Mesendoderm (in vitro differentiated cells): Measurements from ENCODE around the gene PLPPR2.

Source experiments
- DNase-seq: peaks from one replicate; pipeline ENCODE4 v3.0.0; 2013
- H2AK5ac ChIP-seq: 2 replicates; pipeline ENCODE4 v1.6.1; 2013; ENCODE audit warnings: low read length, inconsistent platforms
- H2BK120ac ChIP-seq: 2 replicates; pipeline ENCODE4 v1.6.1; 2013; ENCODE audit warnings: low read depth, mild to moderate bottlenecking, low read length, moderate library complexity, mixed read lengths
- H2BK15ac ChIP-seq: replicated peaks from 2 replicates; pipeline ENCODE4 v1.6.1; 2013; ENCODE audit warnings: low read depth, mild to moderate bottlenecking, moderate library complexity
- H2BK5ac ChIP-seq: 2 replicates; pipeline ENCODE4 v1.6.1; 2013; ENCODE audit warnings: low read length, inconsistent platforms
- H3K18ac ChIP-seq: 2 replicates; pipeline ENCODE4 v1.6.1; 2013; ENCODE audit warnings: mild to moderate bottlenecking, low read length, mixed read lengths
- H3K23ac ChIP-seq: one replicate; pipeline ENCODE4 v1.6.1; 2013; ENCODE audit warnings: low read length
- H3K27ac ChIP-seq: 2 replicates; pipeline ENCODE4 v1.5.1; 2013; ENCODE audit warnings: low read depth, mild to moderate bottlenecking, inconsistent platforms, low read length, moderate library complexity
- H3K27me3 ChIP-seq: 2 replicates; pipeline ENCODE4 v1.6.1; 2013; ENCODE audit warnings: low read length, control low read depth, mild to moderate bottlenecking, inconsistent platforms; ENCODE audit not compliant: insufficient read depth, poor library complexity
- H3K36me3 ChIP-seq: 2 replicates; pipeline ENCODE4 v1.6.1; 2013; ENCODE audit warnings: low read length, inconsistent platforms; ENCODE audit not compliant: control insufficient read depth, insufficient read depth
- H3K4ac ChIP-seq: one replicate; pipeline ENCODE4 v1.6.1; 2013; ENCODE audit warnings: low read depth, mild to moderate bottlenecking, low read length, moderate library complexity
- H3K4me1 ChIP-seq: 2 replicates; pipeline ENCODE4 v1.6.1; 2013; ENCODE audit warnings: low read depth, low read length, inconsistent platforms; ENCODE audit not compliant: control insufficient read depth
- H3K4me2 ChIP-seq: 2 replicates; pipeline ENCODE4 v1.6.1; 2013; ENCODE audit warnings: low read length
- H3K4me3 ChIP-seq: 2 replicates; pipeline ENCODE4 v1.5.1; 2013; ENCODE audit warnings: mild to moderate bottlenecking, low read length
- H3K56ac ChIP-seq: one replicate; pipeline ENCODE4 v1.6.1; 2013; ENCODE audit warnings: low read length
- H3K79me1 ChIP-seq: 2 replicates; pipeline ENCODE4 v1.6.1; 2013; ENCODE audit warnings: low read length, inconsistent platforms
- H3K79me2 ChIP-seq: 2 replicates; pipeline ENCODE4 v1.6.1; 2013; ENCODE audit warnings: mild to moderate bottlenecking, low read length; ENCODE audit not compliant: control insufficient read depth, insufficient read depth
- H3K9ac ChIP-seq: 2 replicates; pipeline ENCODE4 v1.6.1; 2013; ENCODE audit warnings: low read length, inconsistent platforms
- H4K5ac ChIP-seq: one replicate; pipeline ENCODE4 v1.6.1; 2013; ENCODE audit warnings: low read length
- H4K8ac ChIP-seq: one replicate; pipeline ENCODE4 v1.6.1; 2013; ENCODE audit warnings: low read depth, mild to moderate bottlenecking, control low read depth, low read length, moderate library complexity
- WGBS: extraction: QIAGEN DNeasy Blood & Tissue Kit; methylation state at CpG from one replicate; pipeline ENCODE4 v1.1.7; 2013; ENCODE audit warnings: low lambda C conversion rate, missing lambda C conversion rate; ENCODE audit not compliant: insufficient coverage; ENCODE audit errors: extremely low coverage; 5-methylcytosine and 5-hydroxymethylcytosine counted together

Gene PLPPR2

DNA sequence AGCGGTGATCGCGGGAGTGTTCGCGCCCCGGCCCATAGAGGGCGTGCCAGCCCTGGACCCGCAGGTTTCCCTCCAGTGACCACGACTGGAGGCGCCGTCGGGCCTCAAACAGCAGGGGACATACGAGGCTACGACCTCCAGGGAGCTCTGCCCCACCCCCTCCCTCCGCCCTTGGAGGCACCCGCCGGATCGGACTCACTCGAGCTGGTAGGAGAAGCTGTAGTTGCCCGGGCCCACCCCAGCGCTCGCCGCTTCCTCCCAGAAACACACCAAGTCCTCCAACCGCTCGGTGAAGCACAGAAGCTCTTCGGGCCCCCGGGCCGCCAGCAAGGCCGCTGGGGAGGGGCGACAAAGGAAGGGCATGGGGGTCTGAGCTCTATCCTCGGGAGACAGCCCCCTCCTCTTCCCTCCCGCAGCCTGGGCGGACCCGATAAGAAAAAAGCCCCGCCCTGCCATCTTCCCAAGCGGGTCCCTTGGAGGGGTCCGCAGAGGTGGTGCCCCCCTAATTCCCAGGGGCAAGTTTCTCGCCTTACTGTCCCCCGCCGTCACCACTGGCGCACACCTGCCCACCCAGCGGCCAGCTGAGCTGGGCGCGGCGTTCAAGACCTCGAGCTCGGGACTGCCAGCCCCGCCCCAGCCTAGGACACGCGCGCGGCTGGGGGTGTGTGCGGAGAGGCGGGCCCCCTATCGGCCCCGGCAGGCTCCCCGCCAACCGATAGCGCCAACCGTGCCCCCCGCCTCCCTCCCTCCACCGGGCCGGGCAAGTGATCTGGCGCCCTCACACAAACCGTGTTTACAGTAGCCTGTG, 27.9 kb downstream of the PLPPR2 start:
- no CpG with 5 or more reads among the region's 65 CpGs for WGBS
- Histone ChIP-seq H3K36me3 (no peaks in the 10 kb centered on the region), H3K79me1 (no peaks in the 10 kb centered on the region), H3K9ac (peak overlapping the region; percentile 80), H4K8ac (no peak overlapping the region), H2BK5ac (no peak overlapping the region), H3K4me1 (no peaks in the 10 kb centered on the region), H2BK120ac (no peak overlapping the region), H2AK5ac (no peak overlapping the region), H3K4me2 (peak overlapping the region; percentile 99), H3K79me2 (no peaks in the 10 kb centered on the region), H3K56ac (peak overlapping the region; percentile 84), H3K18ac (peak overlapping the region; percentile 15), H3K4ac (no peak overlapping the region), H4K5ac (no peak overlapping the region), H3K23ac (no peak overlapping the region), H3K4me3 (peak overlapping the region; percentile 69), H2BK15ac (no peak overlapping the region), H3K27me3 (no peaks in the 10 kb centered on the region), H3K27ac (no peak overlapping the region)
- DNase-seq: peak; percentile 87

DNA sequence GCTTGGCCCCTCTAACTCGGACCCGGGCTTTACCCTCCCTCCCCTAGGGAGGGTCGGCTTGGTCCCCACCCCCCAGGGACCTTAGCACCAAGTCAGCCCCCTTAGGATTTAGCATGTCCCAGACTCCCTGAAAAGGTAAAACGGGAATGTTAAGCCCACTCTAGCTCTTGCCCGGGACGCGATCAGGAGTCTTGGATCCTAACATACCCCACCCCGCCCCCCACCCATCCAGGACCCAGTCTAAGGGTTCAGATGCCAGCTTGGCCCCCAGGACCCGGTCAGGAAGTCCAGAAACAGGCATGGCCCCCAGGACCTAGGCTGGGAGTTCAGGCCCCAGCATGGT, 28.4 kb downstream of the PLPPR2 start:
- no peaks in the 10 kb centered on the region for H3K36me3 ChIP-seq
- peak overlapping the region; percentile 80 for H3K9ac ChIP-seq
- peak overlapping the region; percentile 84 for H3K56ac ChIP-seq
- no peak overlapping the region for H2BK120ac ChIP-seq
- no peak overlapping the region for H4K5ac ChIP-seq
- no peak overlapping the region for H3K4ac ChIP-seq
- H3K4me1 ChIP-seq: no peaks in the 10 kb centered on the region
- peak overlapping the region; percentile 15 for H3K18ac ChIP-seq
- no CpG with 5 or more reads among the region's 9 CpGs for WGBS
- H3K27ac ChIP-seq: no peak overlapping the region
- H3K4me3 ChIP-seq: peak overlapping the region; percentile 69
- H2BK5ac ChIP-seq: no peak overlapping the region
- no peak overlapping the region for H3K23ac ChIP-seq
- no peak overlapping the region for H2AK5ac ChIP-seq
- H2BK15ac ChIP-seq: no peak overlapping the region
- no peak overlapping the region for H4K8ac ChIP-seq
- peak overlapping the region; percentile 99 for H3K4me2 ChIP-seq
- no peaks in the 10 kb centered on the region for H3K79me1 ChIP-seq
- no peaks in the 10 kb centered on the region for H3K79me2 ChIP-seq
- H3K27me3 ChIP-seq: no peaks in the 10 kb centered on the region
- DNase-seq: peak; percentile 42

GRCh38 chr19:11384778-11385129, 29.5 kb downstream of the PLPPR2 start:
- H3K4me3 ChIP-seq: no peak overlapping the region
- H3K56ac ChIP-seq: peak overlapping the region; percentile 34
- H3K79me2 ChIP-seq: no peaks in the 10 kb centered on the region
- no peak overlapping the region for H2BK120ac ChIP-seq
- H3K79me1 ChIP-seq: no peaks in the 10 kb centered on the region
- H2AK5ac ChIP-seq: no peak overlapping the region
- no peak overlapping the region for H2BK15ac ChIP-seq
- no peaks in the 10 kb centered on the region for H3K27me3 ChIP-seq
- no peak overlapping the region for H4K8ac ChIP-seq
- no peak overlapping the region for H3K18ac ChIP-seq
- WGBS: no CpG with 5 or more reads among the region's 5 CpGs
- DNase-seq: no peak
- no peaks in the 10 kb centered on the region for H3K36me3 ChIP-seq
- H3K4ac ChIP-seq: no peak overlapping the region
- H3K27ac ChIP-seq: no peak overlapping the region
- no peak overlapping the region for H3K9ac ChIP-seq
- H2BK5ac ChIP-seq: no peak overlapping the region
- no peak overlapping the region for H3K23ac ChIP-seq
- no peak overlapping the region for H4K5ac ChIP-seq
- H3K4me1 ChIP-seq: no peaks in the 10 kb centered on the region
- H3K4me2 ChIP-seq: no peak overlapping the region

DNA sequence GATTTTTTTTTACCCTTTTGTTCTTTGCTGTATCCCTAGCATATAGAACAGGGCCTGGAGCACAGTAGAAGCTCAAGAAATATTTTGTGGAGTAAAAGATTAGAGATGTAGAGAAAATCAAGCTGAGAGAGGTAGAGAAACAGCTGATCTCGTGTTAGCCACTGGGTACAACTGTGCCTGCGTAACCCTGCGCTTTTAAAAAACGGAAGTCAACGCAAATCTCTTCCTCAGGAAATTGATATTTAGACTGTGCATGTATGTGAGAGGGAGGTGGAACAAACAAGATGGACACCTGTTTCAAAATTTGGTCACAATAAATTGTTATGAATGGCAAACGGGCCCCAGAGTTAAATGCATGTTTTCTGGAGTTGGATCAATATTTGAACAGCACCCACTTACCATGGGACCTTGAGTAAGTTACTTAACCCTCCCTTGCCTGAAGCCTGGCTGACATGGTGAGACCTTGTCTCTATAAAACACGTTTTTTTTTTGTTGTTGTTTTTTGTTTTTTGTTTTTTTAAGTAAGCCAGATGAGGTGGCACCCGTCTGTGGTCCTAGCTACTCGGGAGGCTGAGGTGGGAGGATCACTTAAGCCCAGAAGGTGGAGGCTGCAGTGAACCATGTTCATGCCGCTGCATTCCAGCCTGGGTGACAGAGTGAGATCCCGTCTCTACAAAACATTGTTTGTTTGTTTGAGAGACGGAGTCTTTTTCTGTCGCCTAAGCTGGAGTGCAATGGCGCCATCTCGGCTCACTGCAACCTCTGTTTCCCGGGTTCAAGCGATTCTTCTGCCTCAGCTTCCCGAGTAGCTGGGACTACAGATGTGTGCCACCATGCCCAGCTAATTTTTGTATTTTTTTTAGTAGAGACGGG, 32.2 kb downstream of the PLPPR2 start:
- H3K56ac ChIP-seq: no peak overlapping the region
- no peak overlapping the region for H2BK120ac ChIP-seq
- H3K4ac ChIP-seq: no peak overlapping the region
- H3K4me3 ChIP-seq: no peak overlapping the region
- H3K4me2 ChIP-seq: no peak overlapping the region
- no peak overlapping the region for H3K27ac ChIP-seq
- no peaks in the 10 kb centered on the region for H3K36me3 ChIP-seq
- no peak overlapping the region for H4K8ac ChIP-seq
- H2BK5ac ChIP-seq: no peak overlapping the region
- no peaks in the 10 kb centered on the region for H3K79me1 ChIP-seq
- H3K9ac ChIP-seq: no peak overlapping the region
- no peaks in the 10 kb centered on the region for H3K79me2 ChIP-seq
- no peak overlapping the region for H2BK15ac ChIP-seq
- WGBS: no CpG with 5 or more reads among the region's 19 CpGs
- H3K23ac ChIP-seq: no peak overlapping the region
- no peak overlapping the region for H2AK5ac ChIP-seq
- H3K18ac ChIP-seq: no peak overlapping the region
- H3K27me3 ChIP-seq: no peaks in the 10 kb centered on the region
- H3K4me1 ChIP-seq: no peaks in the 10 kb centered on the region
- DNase-seq: no peak
- no peak overlapping the region for H4K5ac ChIP-seq

DNA sequence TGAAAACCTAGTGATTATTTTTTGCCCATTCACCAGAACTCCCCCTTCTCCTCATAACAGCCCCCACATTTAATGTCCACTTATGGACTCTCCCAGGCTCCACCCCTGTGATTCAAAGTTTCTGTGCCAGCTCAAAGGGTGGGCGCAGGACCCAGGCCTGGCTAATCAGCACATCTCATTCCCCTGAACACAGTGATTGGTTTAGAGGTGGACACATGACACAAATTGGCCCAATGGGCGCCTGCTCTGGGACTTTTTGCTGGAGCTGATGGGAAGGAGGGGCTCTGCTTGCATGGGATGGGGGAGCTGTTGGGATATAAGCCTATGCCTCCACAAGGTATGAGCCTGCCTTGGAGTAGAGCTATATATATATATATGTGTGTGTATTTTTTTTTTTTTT, 35.1 kb downstream of the PLPPR2 start:
- no peak for DNase-seq
- Histone ChIP-seq H3K27me3 (no peaks in the 10 kb centered on the region), H3K4ac (no peak overlapping the region), H3K79me1 (no peaks in the 10 kb centered on the region), H3K4me2 (no peak overlapping the region), H3K23ac (no peak overlapping the region), H3K9ac (no peak overlapping the region), H2BK120ac (no peak overlapping the region), H3K4me1 (peaks cover 2% of the 10 kb centered on the region), H3K18ac (no peak overlapping the region), H4K8ac (no peak overlapping the region), H3K56ac (no peak overlapping the region), H3K27ac (no peak overlapping the region), H3K79me2 (no peaks in the 10 kb centered on the region), H3K4me3 (no peak overlapping the region), H2AK5ac (no peak overlapping the region), H3K36me3 (no peaks in the 10 kb centered on the region), H4K5ac (no peak overlapping the region), H2BK5ac (no peak overlapping the region), H2BK15ac (no peak overlapping the region)
- WGBS: no CpG with 5 or more reads among the region's 2 CpGs
